Upper lobe of left lung (tissue), 6 donors: ENCODE results near the gene TCERG1L. TPM values are rescaled to one million over a fixed set of nuclear protein-coding genes. Genes with fewer than 3 reads are reported as not detected.

Source experiments
- ATAC-seq, 2 donors: fragments of 200-7000 bp; cut with Tn5 transposase; one replicate each; pipeline ENCODE4 v1.9.1; 2022; ENCODE audit warnings: mild to moderate bottlenecking in 2 of 2, moderate library complexity in 2 of 2; ENCODE audit not compliant: low FRiP score in 2 of 2
- DNase-seq, 2 donors: peaks; one replicate each; pipeline ENCODE4 v3.0.0-alpha.2; 2019 to 2020
- H3K27ac ChIP-seq, 4 donors: fragments of 200-600 bp; sonication (generic); one replicate each; pipeline ENCODE4 v1.5.1; 2016 to 2019
- H3K27me3 ChIP-seq, 4 donors: fragments of 200-600 bp; sonication (generic); one replicate each; pipeline ENCODE4 v1.5.1; 2017 to 2019
- H3K36me3 ChIP-seq, 4 donors: fragments of 200-600 bp; sonication (generic); one replicate each; pipeline ENCODE4 v1.5.1; 2016 to 2019
- H3K4me1 ChIP-seq, 4 donors: fragments of 200-600 bp; sonication (generic); one replicate each; pipeline ENCODE4 v1.5.1; 2018 to 2019
- H3K4me3 ChIP-seq, 4 donors: fragments of 200-600 bp; sonication (generic); one replicate each; pipeline ENCODE4 v1.5.1; 2017 to 2019; ENCODE audit warnings: mild to moderate bottlenecking in 2 of 4, moderate library complexity in 1 of 4
- H3K9me3 ChIP-seq, 4 donors: fragments of 200-600 bp; sonication (generic); one replicate each; pipeline ENCODE4 v1.5.1; 2018 to 2019
- EP300 ChIP-seq, 4 donors: sonication (generic); formaldehyde crosslinking; IDR thresholded peaks; one replicate each; pipeline ENCODE4 v1.5.1; 2017; ENCODE audit warnings: antibody characterized with exemption in 4 of 4, control low read depth in 2 of 4
- POLR2A ChIP-seq, 4 donors: fragments of 450-650 bp; IDR thresholded peaks; one replicate each; pipeline ENCODE4 v1.5.1; 2016 to 2017; ENCODE audit warnings: antibody characterized with exemption in 4 of 4, mild to moderate bottlenecking in 2 of 4
- POLR2AphosphoS5 ChIP-seq, 2 donors: sonication (generic); formaldehyde crosslinking; IDR thresholded peaks; one replicate each; pipeline ENCODE4 v1.5.1; 2017; ENCODE audit warnings: antibody characterized with exemption in 2 of 2
- WGBS, 2 donors: methylation state at CpG; one replicate each; pipeline ENCODE4 v1.1.5; 2017 to 2018; 5-methylcytosine and 5-hydroxymethylcytosine counted together
- total RNA-seq, 6 donors: library from RNA; depleted of rRNA in 4 of 6; stranded (reverse); fragments of >200 nt in 4 of 6; gene quantifications; one replicate each; pipeline versions ENCODE4 v1.1.0 to v1.2.1, GENCODE V29; 2016 to 2021
- TF ChIP-seq, protein P1 (sequence below), 6 experiments: fragments of 450-650 bp in 4 of 6; fragments of 200-600 bp in 2 of 6; sonication (generic) in 2 of 6; IDR thresholded peaks; one replicate each; pipeline ENCODE4 v1.5.1; 2016 to 2019; ENCODE audit warnings: antibody characterized with exemption in 6 of 6
- donor health status: DM: no; HTN: no; CAD: no; lungs with moderate emphysema.
- donor health status: DM: no; HTN: yes; CAD: no; lungs with severe emphysema.

The TCERG1L gene
- total RNA-seq, 6 donors from 2014 or later, result 0.10 TPM; not detected in 5

GRCh38 chr10:131200856-131201470, 110.6 kb downstream of the TCERG1L start:
- peak in 1 of 2 donors; percentile 12 for DNase-seq

GRCh38 chr10:131199646-131200045, 111.9 kb downstream of the TCERG1L start:
- Histone ChIP-seq H3K27ac (no peak overlapping the region), H3K36me3 (no peaks in the 10 kb centered on the region), H3K9me3 (no peaks in the 10 kb centered on the region), H3K4me3 (no peak overlapping the region), H3K27me3 (no peaks in the 10 kb centered on the region), H3K4me1 (no peaks in the 10 kb centered on the region)
- no peak for ATAC-seq
- WGBS, 2 donors, result 35 to 45% methylated on average over 6 of the region's 6 CpGs
- DNase-seq, result peak in 1 of 2 donors; percentile 5
- TF ChIP-seq POLR2AphosphoS5 (IDR thresholded peaks at IDR 0.05) (no peak), POLR2A (IDR thresholded peaks at IDR 0.05) (no peak), EP300 (IDR thresholded peaks at IDR 0.05) (no peak)
- TF ChIP-seq, protein P1, sequence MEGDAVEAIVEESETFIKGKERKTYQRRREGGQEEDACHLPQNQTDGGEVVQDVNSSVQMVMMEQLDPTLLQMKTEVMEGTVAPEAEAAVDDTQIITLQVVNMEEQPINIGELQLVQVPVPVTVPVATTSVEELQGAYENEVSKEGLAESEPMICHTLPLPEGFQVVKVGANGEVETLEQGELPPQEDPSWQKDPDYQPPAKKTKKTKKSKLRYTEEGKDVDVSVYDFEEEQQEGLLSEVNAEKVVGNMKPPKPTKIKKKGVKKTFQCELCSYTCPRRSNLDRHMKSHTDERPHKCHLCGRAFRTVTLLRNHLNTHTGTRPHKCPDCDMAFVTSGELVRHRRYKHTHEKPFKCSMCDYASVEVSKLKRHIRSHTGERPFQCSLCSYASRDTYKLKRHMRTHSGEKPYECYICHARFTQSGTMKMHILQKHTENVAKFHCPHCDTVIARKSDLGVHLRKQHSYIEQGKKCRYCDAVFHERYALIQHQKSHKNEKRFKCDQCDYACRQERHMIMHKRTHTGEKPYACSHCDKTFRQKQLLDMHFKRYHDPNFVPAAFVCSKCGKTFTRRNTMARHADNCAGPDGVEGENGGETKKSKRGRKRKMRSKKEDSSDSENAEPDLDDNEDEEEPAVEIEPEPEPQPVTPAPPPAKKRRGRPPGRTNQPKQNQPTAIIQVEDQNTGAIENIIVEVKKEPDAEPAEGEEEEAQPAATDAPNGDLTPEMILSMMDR (IDR thresholded peaks at IDR 0.05), result no peak

More at GRCh38 chr10:131200856-131201470, 110.6 kb downstream of the TCERG1L start:
- no peaks in the 10 kb centered on the region for H3K27me3 ChIP-seq
- H3K36me3 ChIP-seq, result no peaks in the 10 kb centered on the region
- WGBS, 2 donors, result 83 to 85% methylated on average over 18 to 21 of the region's 21 CpGs
- TF ChIP-seq POLR2A (IDR thresholded peaks at IDR 0.05), result no peak
- TF ChIP-seq EP300 (IDR thresholded peaks at IDR 0.05), result no peak
- TF ChIP-seq POLR2AphosphoS5 (IDR thresholded peaks at IDR 0.05), result no peak
- TF ChIP-seq, protein P1 (IDR thresholded peaks at IDR 0.05), result no peak
- H3K9me3 ChIP-seq, result no peaks in the 10 kb centered on the region
- no peak overlapping the region for H3K4me3 ChIP-seq
- H3K4me1 ChIP-seq, result no peaks in the 10 kb centered on the region
- no peak for ATAC-seq
- H3K27ac ChIP-seq, result no peak overlapping the region

GRCh38 chr10:131198843-131199242, 112.7 kb downstream of the TCERG1L start:
- Histone ChIP-seq H3K4me3 (no peak overlapping the region), H3K27me3 (no peaks in the 10 kb centered on the region), H3K4me1 (no peaks in the 10 kb centered on the region), H3K27ac (no peak overlapping the region), H3K36me3 (no peaks in the 10 kb centered on the region), H3K9me3 (no peaks in the 10 kb centered on the region)
- DNase-seq (peak in 1 of 2 donors; percentile 9), ATAC-seq (no peak)
- whole genome bisulfite sequencing, 2 donors, result 57 to 71% methylated on average over 3 to 7 of the region's 7 CpGs
- no peak for TF ChIP-seq POLR2A (IDR thresholded peaks at IDR 0.05)
- TF ChIP-seq, protein P1 (IDR thresholded peaks at IDR 0.05), result no peak
- no peak for TF ChIP-seq EP300 (IDR thresholded peaks at IDR 0.05)
- no peak for TF ChIP-seq POLR2AphosphoS5 (IDR thresholded peaks at IDR 0.05)

DNA sequence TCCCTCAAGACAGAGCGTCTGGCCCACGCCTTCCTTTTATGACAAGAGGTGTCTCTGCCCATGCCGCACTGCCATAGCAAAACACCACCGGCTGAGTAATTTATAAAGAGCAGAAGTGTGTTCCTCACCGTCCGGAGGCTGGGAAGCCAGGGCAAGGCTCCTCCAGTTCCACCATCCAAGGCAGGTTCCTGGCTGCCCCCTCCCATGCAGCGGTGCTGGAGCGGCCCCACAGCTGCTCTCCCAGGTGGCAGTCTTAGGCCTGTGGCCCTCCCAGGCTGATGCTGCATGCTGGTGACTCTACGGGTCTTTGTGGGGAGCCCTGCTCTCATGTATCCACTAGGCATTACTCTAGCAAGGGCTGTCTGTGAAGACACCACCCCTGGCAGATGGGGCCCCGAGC, 113.1 kb downstream of the TCERG1L start:
- ATAC-seq (no peak), DNase-seq (peak in 1 of 2 donors; percentile 7)
- TF ChIP-seq, protein P1 (IDR thresholded peaks at IDR 0.05), result no peak
- no peak for TF ChIP-seq POLR2A (IDR thresholded peaks at IDR 0.05)
- TF ChIP-seq POLR2AphosphoS5 (IDR thresholded peaks at IDR 0.05), result no peak
- no peak for TF ChIP-seq EP300 (IDR thresholded peaks at IDR 0.05)
- WGBS, 2 donors, result 82% methylated on average over 10 of the region's 10 CpGs; no CpG with 5 or more reads in 1 of the 2 donors
- no peaks in the 10 kb centered on the region for H3K27me3 ChIP-seq
- no peaks in the 10 kb centered on the region for H3K9me3 ChIP-seq
- no peaks in the 10 kb centered on the region for H3K36me3 ChIP-seq
- no peak overlapping the region for H3K27ac ChIP-seq
- H3K4me3 ChIP-seq, result no peak overlapping the region
- H3K4me1 ChIP-seq, result no peaks in the 10 kb centered on the region
